GM21576 (cell line): ENCODE results near the gene ZNF787.
"Not testable (repeated sequence)": the region's sequence is repeated elsewhere in the genome, so short reads cannot be mapped to it uniquely, and the experiment has no call there.

Experiments
- ATAC-seq: cut with Tn5 transposase; IDR thresholded peaks from one replicate; pipeline ENCODE4 v1.9.1; 2021; ENCODE audit warnings: mild to moderate bottlenecking, moderate library complexity; ENCODE audit not compliant: unreplicated experiment

Gene ZNF787

GRCh38 chr19:56107626-56108351, 13.3 kb downstream of the ZNF787 start:
- no peak for ATAC-seq

GRCh38 chr19:56106993-56107392, 14.1 kb downstream of the ZNF787 start:
- ATAC-seq: no peak

GRCh38 chr19:56106397-56106849, 14.7 kb downstream of the ZNF787 start:
- ATAC-seq: no peak

- not testable (repeated sequence) for ATAC-seq
These were observed 15.2 kb downstream of the ZNF787 start for GRCh38 chr19:56105831-56106396.

GRCh38 chr19:56105090-56105701, 15.9 kb downstream of the ZNF787 start:
- ATAC-seq: no peak

GRCh38 chr19:56104423-56104822, 16.7 kb downstream of the ZNF787 start:
- no peak for ATAC-seq

GRCh38 chr19:56103027-56103614, 18.0 kb downstream of the ZNF787 start:
- no peak for ATAC-seq

GRCh38 chr19:56101746-56102535, 19.2 kb downstream of the ZNF787 start:
- ATAC-seq: no peak

- ATAC-seq: no peak
These were observed 20.0 kb downstream of the ZNF787 start for GRCh38 chr19:56101095-56101494.

GRCh38 chr19:56099638-56100539, 21.2 kb downstream of the ZNF787 start:
- ATAC-seq: no peak

- no peak for ATAC-seq
These were observed 22.1 kb downstream of the ZNF787 start for GRCh38 chr19:56098731-56099568.

GRCh38 chr19:56098237-56098636, 22.9 kb downstream of the ZNF787 start:
- not testable (repeated sequence) for ATAC-seq

GRCh38 chr19:56097776-56098175, 23.3 kb downstream of the ZNF787 start:
- no peak for ATAC-seq

- no peak for ATAC-seq
These were observed 23.8 kb downstream of the ZNF787 start for GRCh38 chr19:56097306-56097705.

- ATAC-seq: no peak
These were observed 24.4 kb downstream of the ZNF787 start for GRCh38 chr19:56096665-56097064.

GRCh38 chr19:56094449-56094848, 26.6 kb downstream of the ZNF787 start:
- ATAC-seq: no peak

- ATAC-seq: no peak
These were observed 28.1 kb downstream of the ZNF787 start for GRCh38 chr19:56092685-56093631.
